ENCODE measurements around the gene FAM83D. TPM values are rescaled to one million over a fixed set of nuclear protein-coding genes. Genes with fewer than 3 reads are reported as not detected.

Gene FAM83D
- total RNA-seq, 1 experiment from 2014 or later: 103 TPM

Other genes with a start within 250 kb of the FAM83D start
- gene SLC32A1, start 201.9 kb upstream of the FAM83D start, total RNA-seq (2014; rRNA removed; shearing (Covaris generic)): not detected in 2 replicates
- 9.4 and 12.0 TPM in 2 replicates for gene ACTR5, start 178.0 kb upstream of the FAM83D start, total RNA-seq (2014; rRNA removed; shearing (Covaris generic))
- 0.14 TPM in 2 replicates for gene PPP1R16B, start 120.7 kb upstream of the FAM83D start, total RNA-seq (2014; rRNA removed; shearing (Covaris generic))
- gene DHX35, start 35.9 kb downstream of the FAM83D start, total RNA-seq (2014; rRNA removed; shearing (Covaris generic)): 12.1 and 25.4 TPM in 2 replicates

Data from A172 (cell line).